ENCODE data around the gene DKK2. TPM values are rescaled to one million over a fixed set of nuclear protein-coding genes. Genes with fewer than 3 reads are reported as not detected.

Gene DKK2
- polyA plus RNA-seq, 2 of the 4 experiments (the other 2 are of a cell fraction) = not detected

DNA sequence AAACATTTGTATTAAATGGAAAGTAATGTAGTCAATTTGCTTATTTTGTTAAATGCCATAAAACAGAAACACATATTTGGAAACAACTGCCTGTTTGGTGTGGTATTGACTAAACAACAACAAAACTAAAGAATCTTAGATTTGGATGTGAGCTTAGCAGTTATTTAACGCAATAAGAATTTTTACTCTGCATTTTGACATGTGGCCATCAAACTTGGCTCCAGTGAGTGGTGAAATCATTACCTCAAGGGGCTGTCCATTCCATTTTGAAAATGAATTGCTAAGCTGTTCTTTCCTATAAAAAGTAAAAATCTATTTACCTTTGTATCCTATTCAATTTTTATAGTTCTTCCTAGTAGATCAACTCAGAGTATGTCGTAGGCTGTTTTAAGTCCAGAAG lies 84.2 kb downstream of the DKK2 start:
- no peak overlapping the region for H3K4me3 ChIP-seq
- no peak overlapping the region for H3K4me2 ChIP-seq
- ChIA-PET POLR2A (no interaction called here), CTCF (no interaction called here)
- no peak for FAIRE-seq
- DNase-seq (ENCODE audit: low read depth in 1 of 2, low spot score in 1 of 2) = no peak
- no peaks in the 10 kb centered on the region for H3K9me3 ChIP-seq
- TF ChIP-seq ESRRA (IDR thresholded peaks at IDR 0.05; ENCODE audit: borderline replicate concordance, low read length) (no peak), HEYL (CRISPR knock-in tag; IDR thresholded peaks at IDR 0.05) (no peak), RAD21 (conservative IDR thresholded peaks at IDR 0.05 in 1 of 2, IDR thresholded peaks at IDR 0.05 in 1 of 2) (no peak), CHD4 (IDR thresholded peaks at IDR 0.05; ENCODE audit: borderline replicate concordance) (no peak), CEBPB (IDR thresholded peaks at IDR 0.05) (no peak), FOXS1 (CRISPR knock-in tag; IDR thresholded peaks at IDR 0.05) (no peak), SMC3 (IDR thresholded peaks at IDR 0.05) (no peak), ZNF302 (CRISPR knock-in tag; IDR thresholded peaks at IDR 0.05) (no peak), HOXA7 (CRISPR knock-in tag; IDR thresholded peaks at IDR 0.05) (no peak), JUNB (IDR thresholded peaks at IDR 0.05) (no peak), HOXB5 (CRISPR knock-in tag; IDR thresholded peaks at IDR 0.05) (no peak), ZC3H11A (IDR thresholded peaks at IDR 0.05) (no peak), NFE2L2 (conservative IDR thresholded peaks at IDR 0.05; ENCODE audit: low read length) (no peak), RNF2 (IDR thresholded peaks at IDR 0.05; ENCODE audit: borderline replicate concordance, low read depth) (no peak)
- TF ChIP-seq, protein P1, sequence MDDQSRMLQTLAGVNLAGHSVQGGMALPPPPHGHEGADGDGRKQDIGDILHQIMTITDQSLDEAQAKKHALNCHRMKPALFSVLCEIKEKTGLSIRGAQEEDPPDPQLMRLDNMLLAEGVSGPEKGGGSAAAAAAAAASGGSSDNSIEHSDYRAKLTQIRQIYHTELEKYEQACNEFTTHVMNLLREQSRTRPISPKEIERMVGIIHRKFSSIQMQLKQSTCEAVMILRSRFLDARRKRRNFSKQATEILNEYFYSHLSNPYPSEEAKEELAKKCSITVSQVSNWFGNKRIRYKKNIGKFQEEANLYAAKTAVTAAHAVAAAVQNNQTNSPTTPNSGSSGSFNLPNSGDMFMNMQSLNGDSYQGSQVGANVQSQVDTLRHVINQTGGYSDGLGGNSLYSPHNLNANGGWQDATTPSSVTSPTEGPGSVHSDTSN (IDR thresholded peaks at IDR 0.05) = no peak
- TF ChIP-seq, protein P2, sequence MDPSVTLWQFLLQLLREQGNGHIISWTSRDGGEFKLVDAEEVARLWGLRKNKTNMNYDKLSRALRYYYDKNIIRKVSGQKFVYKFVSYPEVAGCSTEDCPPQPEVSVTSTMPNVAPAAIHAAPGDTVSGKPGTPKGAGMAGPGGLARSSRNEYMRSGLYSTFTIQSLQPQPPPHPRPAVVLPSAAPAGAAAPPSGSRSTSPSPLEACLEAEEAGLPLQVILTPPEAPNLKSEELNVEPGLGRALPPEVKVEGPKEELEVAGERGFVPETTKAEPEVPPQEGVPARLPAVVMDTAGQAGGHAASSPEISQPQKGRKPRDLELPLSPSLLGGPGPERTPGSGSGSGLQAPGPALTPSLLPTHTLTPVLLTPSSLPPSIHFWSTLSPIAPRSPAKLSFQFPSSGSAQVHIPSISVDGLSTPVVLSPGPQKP (IDR thresholded peaks at IDR 0.05; ENCODE audit: low read depth, low read length) = no peak
- H3K27ac ChIP-seq = no peak overlapping the region
- WGBS (ENCODE audit: missing lambda C conversion rate) = 18% methylated on average over 2 of the region's 2 CpGs
- ATAC-seq = no peak
- H3K4me1 ChIP-seq = no peaks in the 10 kb centered on the region

DNA sequence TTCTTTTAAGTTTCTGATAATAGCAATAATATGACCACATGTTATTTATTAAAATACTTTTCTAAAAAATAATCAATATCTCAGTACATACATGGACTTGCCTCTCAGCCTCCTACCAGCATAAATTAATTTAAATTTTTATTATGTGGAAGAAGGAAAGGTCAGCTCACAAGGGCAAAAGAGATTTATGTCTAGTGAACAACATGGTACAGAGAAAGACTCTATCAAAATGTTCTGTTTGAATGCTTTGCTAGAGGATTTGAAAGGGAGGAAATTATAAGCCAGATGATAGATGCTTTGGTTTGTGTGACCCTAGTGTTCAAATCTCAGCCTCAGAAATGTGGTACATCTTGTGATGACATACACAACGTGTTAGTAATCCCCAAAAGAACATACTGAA lies 94.3 kb downstream of the DKK2 start:
- Histone ChIP-seq H3K4me3 (no peak overlapping the region), H3K4me1 (no peaks in the 10 kb centered on the region), H3K9me3 (no peaks in the 10 kb centered on the region), H3K4me2 (no peak overlapping the region), H3K27ac (no peak overlapping the region)
- ChIA-PET CTCF (no interaction called here), POLR2A (no interaction called here)
- 0% methylated on average over 1 of the region's 1 CpG for WGBS (ENCODE audit: missing lambda C conversion rate)
- TF ChIP-seq EHF (CRISPR knock-in tag; IDR thresholded peaks at IDR 0.05) (no peak), ZNF302 (CRISPR knock-in tag; IDR thresholded peaks at IDR 0.05) (no peak), SMC3 (IDR thresholded peaks at IDR 0.05) (no peak), NFE2L2 (conservative IDR thresholded peaks at IDR 0.05; ENCODE audit: low read length) (no peak), NR3C1 (IDR thresholded peaks at IDR 0.05) (no peak), FOSB (CRISPR knock-in tag; IDR thresholded peaks at IDR 0.05) (no peak), TFCP2L1 (CRISPR knock-in tag; IDR thresholded peaks at IDR 0.05) (no peak), MYC (IDR thresholded peaks at IDR 0.05; ENCODE audit: borderline replicate concordance, low read length) (no peak), ZC3H11A (IDR thresholded peaks at IDR 0.05) (no peak), MAZ (IDR thresholded peaks at IDR 0.05; ENCODE audit: borderline replicate concordance, low read depth, low read length) (no peak), POLR2AphosphoS2 (conservative IDR thresholded peaks at IDR 0.05; ENCODE audit: low read length) (no peak), KDM1A (IDR thresholded peaks at IDR 0.05; ENCODE audit: low read depth) (no peak), RFX5 (IDR thresholded peaks at IDR 0.05) (no peak)
- TF ChIP-seq, protein P3, sequence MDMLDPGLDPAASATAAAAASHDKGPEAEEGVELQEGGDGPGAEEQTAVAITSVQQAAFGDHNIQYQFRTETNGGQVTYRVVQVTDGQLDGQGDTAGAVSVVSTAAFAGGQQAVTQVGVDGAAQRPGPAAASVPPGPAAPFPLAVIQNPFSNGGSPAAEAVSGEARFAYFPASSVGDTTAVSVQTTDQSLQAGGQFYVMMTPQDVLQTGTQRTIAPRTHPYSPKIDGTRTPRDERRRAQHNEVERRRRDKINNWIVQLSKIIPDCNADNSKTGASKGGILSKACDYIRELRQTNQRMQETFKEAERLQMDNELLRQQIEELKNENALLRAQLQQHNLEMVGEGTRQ (IDR thresholded peaks at IDR 0.05) = no peak
- TF ChIP-seq, protein P2 (IDR thresholded peaks at IDR 0.05; ENCODE audit: low read depth, low read length) = no peak
- TF ChIP-seq, protein P4, sequence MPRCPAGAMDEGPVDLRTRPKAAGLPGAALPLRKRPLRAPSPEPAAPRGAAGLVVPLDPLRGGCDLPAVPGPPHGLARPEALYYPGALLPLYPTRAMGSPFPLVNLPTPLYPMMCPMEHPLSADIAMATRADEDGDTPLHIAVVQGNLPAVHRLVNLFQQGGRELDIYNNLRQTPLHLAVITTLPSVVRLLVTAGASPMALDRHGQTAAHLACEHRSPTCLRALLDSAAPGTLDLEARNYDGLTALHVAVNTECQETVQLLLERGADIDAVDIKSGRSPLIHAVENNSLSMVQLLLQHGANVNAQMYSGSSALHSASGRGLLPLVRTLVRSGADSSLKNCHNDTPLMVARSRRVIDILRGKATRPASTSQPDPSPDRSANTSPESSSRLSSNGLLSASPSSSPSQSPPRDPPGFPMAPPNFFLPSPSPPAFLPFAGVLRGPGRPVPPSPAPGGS (IDR thresholded peaks at IDR 0.05) = no peak
- FAIRE-seq = no peak
- DNase-seq (ENCODE audit: low read depth in 1 of 2, low spot score in 1 of 2) = no peak
- ATAC-seq = no peak

All from A549 (cell line).